Kidney epithelial cell (primary cell): ENCODE data around the gene FBXO46. TPM values are rescaled to one million over a fixed set of nuclear protein-coding genes. Genes with fewer than 3 reads are reported as not detected.
A peak's percentile ranks its signal among the peaks of the same experiment; 100 is the strongest.

Source experiments
- DNase-seq: peaks from one replicate; pipeline ENCODE4 v3.0.0-alpha.2; 2010; ENCODE audit warnings: low read depth
- H3K27me3 ChIP-seq: 2 replicates; pipeline ENCODE4 v1.6.0; 2011; ENCODE audit warnings: low read length; ENCODE audit not compliant: control insufficient read depth, insufficient read depth
- H3K36me3 ChIP-seq: 2 replicates; pipeline ENCODE4 v1.5.1; 2011; ENCODE audit warnings: low read length; ENCODE audit not compliant: control insufficient read depth, insufficient read depth
- H3K4me3 ChIP-seq: 2 replicates; pipeline ENCODE4 v1.5.1; 2011; ENCODE audit warnings: low read depth, mild to moderate bottlenecking, control low read depth, low read length
- CTCF ChIP-seq: IDR thresholded peaks from 2 replicates; pipeline ENCODE4 v1.5.1; 2011; ENCODE audit warnings: mild to moderate bottlenecking, moderate library complexity, low read length, control low read depth, inconsistent platforms; ENCODE audit not compliant: insufficient read depth, poor library complexity, severe bottlenecking
- total RNA-seq: library from RNA; depleted of rRNA; stranded (reverse); fragments of >200 nt; gene quantifications from 2 replicates; pipeline ENCODE4 v1.2.3, GENCODE V29; 2015

FBXO46 gene
- total RNA-seq, 1 donor from 2014 or later, result 13.0 TPM

- no peak for TF ChIP-seq CTCF
- Histone ChIP-seq H3K36me3 (no peaks in the 10 kb centered on the region), H3K4me3 (peak overlapping the region; percentile 18), H3K27me3 (peaks cover 20% of the 10 kb centered on the region)
- no peak for DNase-seq
Measured at GRCh38 chr19:45668342-45668871, 62.3 kb downstream of the FBXO46 start.

- Histone ChIP-seq H3K4me3 (peak within 1 kb of the TSS; percentile 18), H3K36me3 (no peaks in the 10 kb centered on the region), H3K27me3 (peaks cover 20% of the 10 kb centered on the region)
- DNase-seq, result no peak
- TF ChIP-seq CTCF, result no peak
Measured at GRCh38 chr19:45667620-45668341, 62.9 kb downstream of the FBXO46 start, which contains the start of gene GIPR. TSS of gene GIPR (plus strand) at chr19:45668221. CDS start at chr19:45669521, 1,300 bp downstream.

GRCh38 chr19:45664575-45664974 is 66.1 kb downstream of the FBXO46 start:
- Histone ChIP-seq H3K27me3 (peaks cover 9% of the 10 kb centered on the region), H3K4me3 (no peak overlapping the region), H3K36me3 (no peaks in the 10 kb centered on the region)
- TF ChIP-seq CTCF, result no peak
- no peak for DNase-seq

GRCh38 chr19:45663800-45664199 is 66.9 kb downstream of the FBXO46 start:
- no peak for TF ChIP-seq CTCF
- H3K27me3 ChIP-seq, result peaks cover 12% of the 10 kb centered on the region

GRCh38 chr19:45660636-45661035 is 70.1 kb downstream of the FBXO46 start:
- TF ChIP-seq CTCF, result no peak
- no peak for DNase-seq
- peaks cover 9% of the 10 kb centered on the region for H3K27me3 ChIP-seq
- H3K36me3 ChIP-seq, result no peaks in the 10 kb centered on the region
- H3K4me3 ChIP-seq, result no peak overlapping the region

More at GRCh38 chr19:45663800-45664199, 66.9 kb downstream of the FBXO46 start:
- no peak for DNase-seq
- Histone ChIP-seq H3K4me3 (no peak overlapping the region), H3K36me3 (no peaks in the 10 kb centered on the region)

Other genes with a start within 250 kb of the FBXO46 start
- 13.4 and 18.5 TPM in 2 replicates for gene RTN2, start 233.8 kb downstream of the FBXO46 start, total RNA-seq
- gene PPM1N, start 232.5 kb downstream of the FBXO46 start, total RNA-seq, result 0.48 TPM in 1 of 2 replicates, not detected in the other
- 228 and 248 TPM in 2 replicates for gene VASP, start 223.4 kb downstream of the FBXO46 start, total RNA-seq
- 12.3 and 15.5 TPM in 2 replicates for gene OPA3, start 146.1 kb downstream of the FBXO46 start, total RNA-seq
- 0.07 TPM in 1 of 2 replicates, not detected in the other for gene GPR4, start 128.7 kb downstream of the FBXO46 start, total RNA-seq
- gene EML2, start 91.5 kb downstream of the FBXO46 start, total RNA-seq, result 30.7 and 33.6 TPM in 2 replicates
- gene GIPR, start 62.7 kb downstream of the FBXO46 start, total RNA-seq, result 0.46 TPM in 1 of 2 replicates, not detected in the other
- 177 and 219 TPM in 2 replicates for gene SNRPD2, start 38.9 kb downstream of the FBXO46 start, total RNA-seq
- 15.6 and 26.2 TPM in 2 replicates for gene QPCTL, start 38.2 kb downstream of the FBXO46 start, total RNA-seq
- gene MEIOSIN, start 2.5 kb upstream of the FBXO46 start, total RNA-seq, result not detected in 2 replicates
- 11.7 and 16.9 TPM in 2 replicates for gene SIX5, start 38.4 kb upstream of the FBXO46 start, total RNA-seq
- gene DMPK, start 51.6 kb upstream of the FBXO46 start, total RNA-seq, result 17.7 and 17.8 TPM in 2 replicates
- gene DMWD, start 61.9 kb upstream of the FBXO46 start, total RNA-seq, result 29.9 and 35.8 TPM in 2 replicates
- gene RSPH6A, start 84.4 kb upstream of the FBXO46 start, total RNA-seq, result not detected in 2 replicates
- gene SYMPK, start 132.3 kb upstream of the FBXO46 start, total RNA-seq, result 32.2 and 52.0 TPM in 2 replicates
- 0.14 and 0.50 TPM in 2 replicates for gene FOXA3, start 133.4 kb upstream of the FBXO46 start, total RNA-seq
- gene IRF2BP1, start 155.2 kb upstream of the FBXO46 start, total RNA-seq, result 32.9 and 36.4 TPM in 2 replicates
- 3.0 and 8.0 TPM in 2 replicates for gene MYPOP, start 171.7 kb upstream of the FBXO46 start, total RNA-seq
- not detected in 2 replicates for gene NANOS2, start 183.9 kb upstream of the FBXO46 start, total RNA-seq
- under 0.01 TPM in 1 of 2 replicates, not detected in the other for gene NOVA2, start 243.0 kb upstream of the FBXO46 start, total RNA-seq